Iris pigment epithelial cell (primary cell): ENCODE data around the gene TRAM1L1.

Experiments used
- DNase-seq: peaks from one replicate; pipeline ENCODE4 v3.0.0-alpha.2; 2011; ENCODE audit warnings: low read depth

Gene TRAM1L1

GRCh38 chr4:117084866-117085701 lies at the start of gene TRAM1L1:
Gene TRAM1L1 (minus strand): TSS chr4:117085576. CDS start chr4:117085393, 183 bp downstream.
- DNase-seq: peak; percentile 61

- DNase-seq: peak; percentile 78
Measured at GRCh38 chr4:117134386-117134785, 49.0 kb upstream of the TRAM1L1 start.

- no peak for DNase-seq
Measured at GRCh38 chr4:117096886-117097285, 11.5 kb upstream of the TRAM1L1 start.

- DNase-seq: no peak
Measured at GRCh38 chr4:117096462-117096861, 11.1 kb upstream of the TRAM1L1 start.

- no peak for DNase-seq
Measured at GRCh38 chr4:117093571-117093970, 8.2 kb upstream of the TRAM1L1 start.

GRCh38 chr4:117077760-117078159 lies 7.6 kb downstream of the TRAM1L1 start:
- no peak for DNase-seq

- no peak for DNase-seq
Measured at GRCh38 chr4:117068120-117068519, 17.3 kb downstream of the TRAM1L1 start.

- DNase-seq: peak; percentile 34
Measured at GRCh38 chr4:117063961-117064696, 21.2 kb downstream of the TRAM1L1 start.

GRCh38 chr4:117042962-117043361 lies 42.4 kb downstream of the TRAM1L1 start:
- no peak for DNase-seq
